ENCODE measurements around the gene BACH2.
"Not testable (repeated sequence)": the region's sequence is repeated elsewhere in the genome, so short reads cannot be mapped to it uniquely, and the experiment has no call there.

Gene BACH2

GRCh38 chr6:89895276-89895874, 401.3 kb downstream of the BACH2 start:
- Histone ChIP-seq H3K9me2 (replicated peaks; ENCODE audit: control insufficient read depth, low read length) (no peaks in the 10 kb centered on the region), H3F3A (ENCODE audit: control insufficient read depth, insufficient read depth) (no peaks in the 10 kb centered on the region), H3K4me3 (ENCODE audit: low read length) (no peak overlapping the region), H4K20me1 (ENCODE audit: control insufficient read depth, insufficient read depth, low read depth, low read length) (no peaks in the 10 kb centered on the region), H3K27me3 (ENCODE audit: control insufficient read depth, low read length) (peaks cover 34% of the 10 kb centered on the region), H3K4me2 (ENCODE audit: low read length) (no peak overlapping the region), H3K4me1 (ENCODE audit: control insufficient read depth, low read length) (peaks cover 13% of the 10 kb centered on the region), H3K79me2 (ENCODE audit: control insufficient read depth, low read length) (no peaks in the 10 kb centered on the region), H3K36me3 (ENCODE audit: control insufficient read depth, low read length) (no peaks in the 10 kb centered on the region), H3K27ac (ENCODE audit: low read depth, low read length) (no peak overlapping the region), H3K9me3 (ENCODE audit: control insufficient read depth, insufficient read depth, low read length) (no peaks in the 10 kb centered on the region)
- TF ChIP-seq EZH2phosphoT487 (IDR thresholded peaks at IDR 0.05; ENCODE audit: borderline replicate concordance, low read length), result no peak
- TF ChIP-seq, protein P1, sequence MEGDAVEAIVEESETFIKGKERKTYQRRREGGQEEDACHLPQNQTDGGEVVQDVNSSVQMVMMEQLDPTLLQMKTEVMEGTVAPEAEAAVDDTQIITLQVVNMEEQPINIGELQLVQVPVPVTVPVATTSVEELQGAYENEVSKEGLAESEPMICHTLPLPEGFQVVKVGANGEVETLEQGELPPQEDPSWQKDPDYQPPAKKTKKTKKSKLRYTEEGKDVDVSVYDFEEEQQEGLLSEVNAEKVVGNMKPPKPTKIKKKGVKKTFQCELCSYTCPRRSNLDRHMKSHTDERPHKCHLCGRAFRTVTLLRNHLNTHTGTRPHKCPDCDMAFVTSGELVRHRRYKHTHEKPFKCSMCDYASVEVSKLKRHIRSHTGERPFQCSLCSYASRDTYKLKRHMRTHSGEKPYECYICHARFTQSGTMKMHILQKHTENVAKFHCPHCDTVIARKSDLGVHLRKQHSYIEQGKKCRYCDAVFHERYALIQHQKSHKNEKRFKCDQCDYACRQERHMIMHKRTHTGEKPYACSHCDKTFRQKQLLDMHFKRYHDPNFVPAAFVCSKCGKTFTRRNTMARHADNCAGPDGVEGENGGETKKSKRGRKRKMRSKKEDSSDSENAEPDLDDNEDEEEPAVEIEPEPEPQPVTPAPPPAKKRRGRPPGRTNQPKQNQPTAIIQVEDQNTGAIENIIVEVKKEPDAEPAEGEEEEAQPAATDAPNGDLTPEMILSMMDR (IDR thresholded peaks at IDR 0.05; ENCODE audit: low read depth, low read length, poor library complexity, severe bottlenecking), result no peak

GRCh38 chr6:89894169-89894568, 402.5 kb downstream of the BACH2 start, which contains the start of gene GJA10:
GJA10 (plus strand) TSS chr6:89894469; CDS start chr6:89894469, 0 bp downstream.
- no peaks in the 10 kb centered on the region for H3K79me2 ChIP-seq (ENCODE audit: control insufficient read depth, low read length)
- no peak within 1 kb of the TSS for H3K4me2 ChIP-seq (ENCODE audit: low read length)
- H3K27me3 ChIP-seq (ENCODE audit: control insufficient read depth, low read length), result peaks cover 31% of the 10 kb centered on the region

GRCh38 chr6:89892577-89892976, 404.1 kb downstream of the BACH2 start:
- not testable (repeated sequence) for H3K4me3 ChIP-seq (ENCODE audit: low read length); H3K9me2 ChIP-seq (replicated peaks; ENCODE audit: control insufficient read depth, low read length); H4K20me1 ChIP-seq (ENCODE audit: control insufficient read depth, insufficient read depth, low read depth, low read length); H3K27ac ChIP-seq (ENCODE audit: low read depth, low read length); H3F3A ChIP-seq (ENCODE audit: control insufficient read depth, insufficient read depth); H3K4me2 ChIP-seq (ENCODE audit: low read length); H3K36me3 ChIP-seq (ENCODE audit: control insufficient read depth, low read length); H3K9me3 ChIP-seq (ENCODE audit: control insufficient read depth, insufficient read depth, low read length); H3K79me2 ChIP-seq (ENCODE audit: control insufficient read depth, low read length)
- Histone ChIP-seq H3K27me3 (ENCODE audit: control insufficient read depth, low read length) (peaks cover 32% of the 10 kb centered on the region), H3K4me1 (ENCODE audit: control insufficient read depth, low read length) (peaks cover 13% of the 10 kb centered on the region)

More at GRCh38 chr6:89894169-89894568, 402.5 kb downstream of the BACH2 start, which contains the start of gene GJA10:
- TF ChIP-seq, protein P1 (IDR thresholded peaks at IDR 0.05; ENCODE audit: low read depth, low read length, poor library complexity, severe bottlenecking), result no peak
- no peak for TF ChIP-seq EZH2phosphoT487 (IDR thresholded peaks at IDR 0.05; ENCODE audit: borderline replicate concordance, low read length)
- Histone ChIP-seq H3K36me3 (ENCODE audit: control insufficient read depth, low read length) (no peaks in the 10 kb centered on the region), H4K20me1 (ENCODE audit: control insufficient read depth, insufficient read depth, low read depth, low read length) (no peaks in the 10 kb centered on the region), H3K4me1 (ENCODE audit: control insufficient read depth, low read length) (peaks cover 13% of the 10 kb centered on the region), H3K4me3 (ENCODE audit: low read length) (no peak within 1 kb of the TSS), H3K9me3 (ENCODE audit: control insufficient read depth, insufficient read depth, low read length) (no peaks in the 10 kb centered on the region), H3K9me2 (replicated peaks; ENCODE audit: control insufficient read depth, low read length) (no peaks in the 10 kb centered on the region), H3F3A (ENCODE audit: control insufficient read depth, insufficient read depth) (no peaks in the 10 kb centered on the region), H3K27ac (ENCODE audit: low read depth, low read length) (no peak within 1 kb of the TSS)

DNA sequence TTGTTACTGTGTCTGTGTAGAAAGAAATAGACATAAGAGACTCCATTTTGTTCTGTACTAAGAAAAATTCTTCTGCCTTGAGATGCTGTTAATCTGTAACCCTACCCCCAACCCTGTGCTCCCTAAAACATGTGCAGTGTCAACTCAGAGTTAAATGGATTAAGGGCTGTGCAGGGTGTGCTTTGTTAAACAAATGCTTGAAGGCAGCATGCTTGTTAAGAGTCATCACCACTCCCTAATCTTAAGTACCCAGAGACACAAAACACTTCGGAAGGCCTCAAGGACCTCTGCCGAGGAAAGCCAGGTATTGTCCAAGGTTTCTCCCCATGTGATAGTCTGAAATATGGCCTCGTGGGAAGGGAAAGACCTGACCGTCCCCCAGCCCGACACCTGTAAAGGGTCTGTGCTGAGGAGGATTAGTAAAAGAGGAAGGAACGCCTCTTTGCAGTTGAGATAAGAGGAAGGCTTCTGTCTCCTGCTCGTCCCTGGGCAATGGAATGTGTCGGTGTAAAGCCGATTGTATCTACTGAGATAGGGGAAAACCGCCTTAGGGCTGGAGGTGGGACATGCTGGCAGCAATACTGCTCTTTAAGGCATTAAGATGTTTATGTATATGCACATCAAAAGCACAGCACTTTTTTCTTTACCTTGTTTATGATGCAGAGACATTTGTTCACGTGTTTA, 405.7 kb downstream of the BACH2 start:
- H3K4me3 ChIP-seq (ENCODE audit: low read length); H3K27ac ChIP-seq (ENCODE audit: low read depth, low read length): not testable (repeated sequence)

More for the DNA sequence above, 405.7 kb downstream of the BACH2 start:
- not testable (repeated sequence) for H3K36me3 ChIP-seq (ENCODE audit: control insufficient read depth, low read length); H4K20me1 ChIP-seq (ENCODE audit: control insufficient read depth, insufficient read depth, low read depth, low read length); H3K9me3 ChIP-seq (ENCODE audit: control insufficient read depth, insufficient read depth, low read length); H3K9me2 ChIP-seq (replicated peaks; ENCODE audit: control insufficient read depth, low read length); H3F3A ChIP-seq (ENCODE audit: control insufficient read depth, insufficient read depth); H3K79me2 ChIP-seq (ENCODE audit: control insufficient read depth, low read length)
- peak overlapping the region; percentile 24; the same call in 1 of the 2 replicates for H3K4me2 ChIP-seq (ENCODE audit: low read length)
- peaks cover 13% of the 10 kb centered on the region for H3K4me1 ChIP-seq (ENCODE audit: control insufficient read depth, low read length)
- peaks cover 25% of the 10 kb centered on the region for H3K27me3 ChIP-seq (ENCODE audit: control insufficient read depth, low read length)
